ENCODE results near the gene TNP2.

TNP2 gene

GRCh38 chr16:11255737-11256660 lies 13.1 kb downstream of the TNP2 start, which contains the start of gene SOCS1:
Gene SOCS1 (minus strand): TSS chr16:11256204. CDS start chr16:11255478, 726 bp downstream.
- DNase-seq = peak; percentile 68

GRCh38 chr16:11254913-11255736 lies 14.0 kb downstream of the TNP2 start:
- no peak for DNase-seq

- DNase-seq = no peak
Observed at GRCh38 chr16:11253995-11254912, 14.9 kb downstream of the TNP2 start.

GRCh38 chr16:11253009-11253994 lies 15.8 kb downstream of the TNP2 start:
- DNase-seq = no peak

DNA sequence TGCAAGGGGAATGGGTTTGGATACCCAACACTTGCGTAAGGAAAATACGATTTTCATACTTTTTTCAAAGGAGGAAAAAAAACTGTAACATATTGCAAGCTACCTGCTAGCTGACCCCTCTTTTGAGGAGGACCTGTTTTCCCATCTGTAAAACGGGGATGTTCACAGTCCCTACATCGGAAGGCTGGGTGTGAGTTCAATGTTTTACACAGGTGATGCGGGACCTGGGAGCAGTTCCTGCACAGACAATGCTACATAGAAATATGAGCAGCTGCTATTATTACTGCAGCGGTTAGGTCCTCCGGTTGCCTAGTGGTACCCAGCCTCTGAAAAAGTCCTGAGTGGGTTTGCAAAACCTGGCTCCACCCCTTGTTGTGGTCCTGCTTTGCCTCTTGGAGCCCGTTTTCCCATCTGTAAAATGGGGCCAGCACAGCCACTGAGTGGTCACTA lies 16.6 kb downstream of the TNP2 start:
- no peak for DNase-seq

- no peak for DNase-seq
Observed at GRCh38 chr16:11251525-11252481, 17.3 kb downstream of the TNP2 start.

DNA sequence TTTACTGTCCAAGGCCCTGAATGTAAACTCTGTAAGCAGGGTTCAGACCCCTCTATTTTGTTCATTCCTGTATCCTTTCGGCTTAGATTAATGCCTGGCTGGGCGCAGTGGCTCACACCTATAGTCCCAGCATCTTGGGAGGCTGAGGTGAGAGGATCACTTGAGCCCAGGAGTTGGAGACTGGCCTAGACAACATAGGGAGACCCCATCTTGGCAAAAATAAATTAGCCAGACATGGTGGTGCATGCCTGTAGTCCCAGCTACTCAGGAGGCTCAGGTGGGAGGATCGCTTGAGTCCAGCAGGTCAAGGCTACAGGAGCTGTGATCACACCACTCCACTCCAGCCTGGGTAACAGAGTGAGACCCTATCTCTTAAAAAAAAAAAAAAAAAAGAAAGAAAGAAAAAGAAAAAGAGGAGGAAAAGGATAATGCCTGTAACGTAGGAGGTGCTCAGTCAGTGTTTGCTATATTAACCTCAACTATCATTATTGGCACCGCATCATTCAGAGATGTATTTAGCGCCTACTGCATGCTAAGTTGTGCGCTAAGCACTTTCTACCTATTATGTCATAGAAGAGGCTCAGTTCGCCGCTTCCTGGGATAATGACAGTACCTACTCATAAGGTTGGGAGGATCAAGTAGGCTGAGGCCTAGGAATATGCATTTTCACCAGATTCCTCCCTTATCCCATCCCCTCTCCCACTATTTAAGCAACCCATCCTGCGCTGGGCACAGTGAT lies 18.2 kb downstream of the TNP2 start:
- no peak for DNase-seq

- DNase-seq = no peak
Observed at GRCh38 chr16:11250091-11250785, 18.9 kb downstream of the TNP2 start.

GRCh38 chr16:11249233-11250061 lies 19.7 kb downstream of the TNP2 start:
- DNase-seq = no peak

DNA sequence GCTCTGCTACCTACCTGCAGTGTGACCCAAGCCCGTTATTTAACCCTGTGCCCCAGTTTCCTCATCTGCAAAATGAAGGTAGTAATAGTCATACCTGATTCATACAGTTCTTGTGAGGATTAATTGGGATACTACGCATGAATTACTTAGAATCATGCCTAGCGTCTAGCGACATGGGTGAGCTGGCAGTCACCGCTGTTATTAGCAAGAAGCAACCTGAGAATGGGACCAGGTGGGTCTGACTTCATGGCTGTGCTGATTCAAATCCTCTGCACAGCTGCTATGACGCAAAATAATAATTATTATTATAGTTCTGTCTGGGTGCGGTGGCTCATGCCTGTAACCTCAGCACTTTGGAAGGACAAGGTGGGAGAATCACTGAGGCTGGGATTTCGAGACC lies 21.0 kb downstream of the TNP2 start:
- no peak for DNase-seq

DNA sequence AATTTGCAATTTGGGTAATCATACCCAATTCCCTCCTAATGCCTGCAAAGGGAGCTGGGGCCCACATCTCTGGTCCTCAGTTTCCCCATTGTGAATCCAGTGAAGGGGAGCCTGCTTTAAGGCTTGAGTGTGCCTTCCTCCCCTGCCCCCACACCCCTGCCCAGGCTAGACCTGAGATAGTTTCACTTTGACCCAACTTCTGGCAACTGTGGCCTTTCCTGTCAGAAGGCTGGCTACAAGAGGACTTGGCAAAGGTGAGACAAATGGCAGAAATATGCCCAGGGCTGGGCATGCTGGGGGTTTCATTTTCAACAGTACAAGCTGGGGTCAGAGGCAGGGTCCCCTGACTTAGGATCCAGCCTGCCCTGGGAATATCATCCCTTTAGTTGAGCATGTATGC lies 23.1 kb downstream of the TNP2 start:
- DNase-seq = no peak

GRCh38 chr16:11245222-11245737 lies 23.8 kb downstream of the TNP2 start:
- no peak for DNase-seq

DNA sequence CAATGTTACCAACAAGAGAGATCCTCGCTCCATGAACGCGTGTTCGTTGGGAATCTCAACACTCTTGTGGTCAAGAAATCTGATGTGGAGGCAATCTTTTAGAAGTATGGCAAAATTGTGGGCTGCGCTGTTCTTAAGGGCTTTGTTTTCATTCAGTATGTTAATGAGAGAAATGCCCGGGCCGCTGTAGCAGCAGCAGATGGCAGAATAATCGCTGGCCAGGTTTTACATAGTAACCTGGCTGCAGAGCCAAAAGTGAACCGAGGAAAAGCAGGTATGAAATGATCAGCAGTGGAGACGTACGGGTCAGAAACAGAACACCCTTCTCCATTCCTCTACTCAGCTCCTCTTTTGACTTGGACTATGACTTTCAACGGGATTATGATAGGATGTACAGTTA lies 26.5 kb downstream of the TNP2 start:
- DNase-seq = no peak

GRCh38 chr16:11241480-11242204 lies 27.5 kb downstream of the TNP2 start:
- no peak for DNase-seq

- no peak for DNase-seq
Observed at GRCh38 chr16:11240636-11241473, 28.3 kb downstream of the TNP2 start.

Measured in GDM1 (cell line).